SK-N-SH (cell line): Measurements from ENCODE around the gene WBP1.

Experiments used
- CTCF ChIP-seq: fragments of 200-600 bp; sonication (generic); IDR thresholded peaks from 2 replicates; pipeline ENCODE4 v1.6.1; 2017; ENCODE audit warnings: antibody characterized with exemption, mild to moderate bottlenecking, moderate library complexity
- FOXM1 ChIP-seq: IDR thresholded peaks from 2 replicates; pipeline ENCODE4 v1.4.0; 2012; ENCODE audit warnings: low read depth, mild to moderate bottlenecking
- GABPA ChIP-seq: IDR thresholded peaks from 2 replicates; pipeline ENCODE4 v1.4.0; 2012; ENCODE audit warnings: low read depth, mild to moderate bottlenecking
- RAD21 ChIP-seq: IDR thresholded peaks from 2 replicates; pipeline ENCODE4 v1.6.1; 2012; ENCODE audit warnings: mild to moderate bottlenecking, low read length
- SMC3 ChIP-seq: IDR thresholded peaks from 2 replicates; pipeline ENCODE4 v1.6.1; 2012; ENCODE audit warnings: low read depth, low read length, improper control_type of control experiment
- TEAD4 ChIP-seq: IDR thresholded peaks from 2 replicates; pipeline ENCODE4 v1.4.0; 2012; ENCODE audit warnings: mild to moderate bottlenecking, borderline replicate concordance; ENCODE audit not compliant: insufficient read depth

- TF ChIP-seq CTCF = no peak
- TF ChIP-seq RAD21 = no peak
- peak; percentile 46; the same call in 1 of the 2 replicates for TF ChIP-seq TEAD4
- no peak for TF ChIP-seq SMC3
- TF ChIP-seq FOXM1 = no peak
- no peak for TF ChIP-seq GABPA
Measured at GRCh38 chr2:74507926-74508520, 49.8 kb downstream of the WBP1 start.
